ENCODE data around the gene ONECUT1. TPM values are rescaled to one million over a fixed set of nuclear protein-coding genes. Genes with fewer than 3 reads are reported as not detected.

ONECUT1 gene
- total and polyA plus RNA-seq, 8 donors, result not detected

DNA sequence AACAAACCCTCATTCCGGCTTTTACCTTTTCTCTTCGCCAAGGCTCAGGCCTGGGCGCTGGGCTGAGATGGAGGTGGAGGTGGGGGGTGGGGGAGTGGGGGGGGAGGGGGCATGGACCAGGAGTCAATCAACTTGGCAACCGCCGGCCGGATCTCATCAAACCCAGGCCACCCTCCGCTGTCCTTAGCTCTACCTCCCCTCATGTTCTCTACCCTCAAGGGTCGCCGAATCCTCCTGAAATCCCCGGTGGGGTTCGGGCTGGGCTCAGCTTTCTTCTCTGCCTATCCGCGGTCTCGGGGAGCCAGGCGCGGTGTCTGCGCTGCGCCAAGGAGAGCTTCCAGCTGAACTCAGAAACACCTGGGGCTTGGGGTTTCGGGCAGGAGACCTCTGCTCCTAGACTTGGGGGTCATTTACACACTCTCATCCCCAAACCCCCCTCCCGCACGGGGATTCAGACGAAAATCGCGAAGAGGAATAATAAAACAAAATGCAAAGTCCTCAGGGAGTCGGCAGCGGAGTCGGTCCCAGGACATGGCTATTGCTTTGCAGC is 2.5 kb downstream of the ONECUT1 start:
- DNase-seq (no peak), ATAC-seq (no peak)
- H3K36me3 ChIP-seq, result no peaks in the 10 kb centered on the region
- H3K27me3 ChIP-seq, result peaks cover 91 to 100% of the 10 kb centered on the region in 2 donors
- H3K9me3 ChIP-seq, result no peaks in the 10 kb centered on the region
- H3K4me1 ChIP-seq, result peaks cover 9 to 41% of the 10 kb centered on the region in 2 donors
- no peak overlapping the region for H3K27ac ChIP-seq
- intact Hi-C loops (cut with DNase I), result no loop called here
- TF ChIP-seq, protein P1, sequence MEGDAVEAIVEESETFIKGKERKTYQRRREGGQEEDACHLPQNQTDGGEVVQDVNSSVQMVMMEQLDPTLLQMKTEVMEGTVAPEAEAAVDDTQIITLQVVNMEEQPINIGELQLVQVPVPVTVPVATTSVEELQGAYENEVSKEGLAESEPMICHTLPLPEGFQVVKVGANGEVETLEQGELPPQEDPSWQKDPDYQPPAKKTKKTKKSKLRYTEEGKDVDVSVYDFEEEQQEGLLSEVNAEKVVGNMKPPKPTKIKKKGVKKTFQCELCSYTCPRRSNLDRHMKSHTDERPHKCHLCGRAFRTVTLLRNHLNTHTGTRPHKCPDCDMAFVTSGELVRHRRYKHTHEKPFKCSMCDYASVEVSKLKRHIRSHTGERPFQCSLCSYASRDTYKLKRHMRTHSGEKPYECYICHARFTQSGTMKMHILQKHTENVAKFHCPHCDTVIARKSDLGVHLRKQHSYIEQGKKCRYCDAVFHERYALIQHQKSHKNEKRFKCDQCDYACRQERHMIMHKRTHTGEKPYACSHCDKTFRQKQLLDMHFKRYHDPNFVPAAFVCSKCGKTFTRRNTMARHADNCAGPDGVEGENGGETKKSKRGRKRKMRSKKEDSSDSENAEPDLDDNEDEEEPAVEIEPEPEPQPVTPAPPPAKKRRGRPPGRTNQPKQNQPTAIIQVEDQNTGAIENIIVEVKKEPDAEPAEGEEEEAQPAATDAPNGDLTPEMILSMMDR (IDR thresholded peaks at IDR 0.05), result no peak
- H3K4me3 ChIP-seq, result no peak overlapping the region

DNA sequence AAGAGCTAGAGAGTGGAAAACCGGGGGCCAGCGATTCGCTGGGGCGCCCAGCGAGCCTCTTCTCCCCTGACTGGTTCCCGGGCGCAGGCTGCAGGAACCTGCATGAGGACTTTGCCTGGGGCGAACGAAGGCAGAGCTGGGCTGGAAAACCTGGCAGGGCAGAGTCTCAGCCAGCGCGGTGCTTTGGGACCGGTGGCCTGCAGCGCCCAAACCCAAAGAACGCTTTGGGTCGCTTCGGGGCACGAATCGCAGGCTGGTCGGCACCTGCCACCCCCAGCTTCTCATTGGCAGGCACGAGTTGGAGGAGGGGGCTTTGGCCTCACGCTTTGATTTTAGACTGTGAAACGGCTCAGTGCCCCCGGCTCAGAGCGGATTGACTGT is 3.0 kb downstream of the ONECUT1 start:
- peaks cover 9 to 41% of the 10 kb centered on the region in 2 donors for H3K4me1 ChIP-seq
- no peaks in the 10 kb centered on the region for H3K9me3 ChIP-seq
- no peak overlapping the region for H3K4me3 ChIP-seq
- peaks cover 93 to 100% of the 10 kb centered on the region in 2 donors for H3K27me3 ChIP-seq
- DNase-seq (peak in 1 of 4 donors; percentile 51), ATAC-seq (no peak)
- TF ChIP-seq, protein P1 (IDR thresholded peaks at IDR 0.05), result no peak
- no peaks in the 10 kb centered on the region for H3K36me3 ChIP-seq
- no peak overlapping the region for H3K27ac ChIP-seq
- intact Hi-C loops (cut with DNase I), result no loop called here

DNA sequence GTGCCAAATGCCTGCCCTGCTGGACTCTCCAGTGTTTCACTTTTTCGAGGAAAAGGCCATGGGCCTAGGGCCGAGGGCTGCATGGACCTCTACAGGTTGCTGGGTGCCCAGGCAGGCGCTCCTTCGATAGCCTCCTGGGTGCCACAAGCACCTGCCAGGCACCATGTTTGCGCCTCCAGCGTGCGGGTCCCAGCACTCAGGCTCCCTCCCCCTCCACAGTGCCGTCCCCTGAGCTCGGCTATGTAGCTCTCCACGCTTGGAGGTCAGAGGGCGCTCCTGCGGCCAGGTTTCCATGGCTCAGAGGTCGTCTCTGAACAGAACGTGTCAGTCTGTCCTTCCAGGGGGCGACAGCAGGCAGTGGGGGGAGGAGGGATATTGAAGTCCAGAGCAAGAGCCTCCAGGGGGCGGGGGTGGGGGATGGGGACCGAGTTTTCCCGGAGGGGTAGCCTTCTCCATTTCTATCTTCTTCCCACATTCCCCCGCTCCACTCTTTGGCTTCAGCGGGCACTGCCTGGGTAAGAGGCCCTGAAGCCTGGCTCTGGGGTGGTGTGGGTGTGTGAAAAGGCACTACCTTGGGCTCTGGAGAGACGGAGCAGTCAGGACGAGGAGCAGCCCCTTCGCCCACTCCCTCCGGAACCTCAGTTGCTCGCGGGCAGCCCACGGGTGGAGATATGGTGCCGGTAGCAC is 3.6 kb downstream of the ONECUT1 start:
- TF ChIP-seq, protein P1 (IDR thresholded peaks at IDR 0.05), result no peak
- peaks cover 9 to 41% of the 10 kb centered on the region in 2 donors for H3K4me1 ChIP-seq
- no peaks in the 10 kb centered on the region for H3K9me3 ChIP-seq
- peaks cover 93 to 100% of the 10 kb centered on the region in 2 donors for H3K27me3 ChIP-seq
- peak in 1 of 4 donors; percentile 59 for DNase-seq
- intact Hi-C loops (cut with DNase I), result no loop called here
- no peak overlapping the region for H3K27ac ChIP-seq
- H3K36me3 ChIP-seq, result no peaks in the 10 kb centered on the region
- H3K4me3 ChIP-seq, result no peak overlapping the region
- ATAC-seq, result no peak

DNA sequence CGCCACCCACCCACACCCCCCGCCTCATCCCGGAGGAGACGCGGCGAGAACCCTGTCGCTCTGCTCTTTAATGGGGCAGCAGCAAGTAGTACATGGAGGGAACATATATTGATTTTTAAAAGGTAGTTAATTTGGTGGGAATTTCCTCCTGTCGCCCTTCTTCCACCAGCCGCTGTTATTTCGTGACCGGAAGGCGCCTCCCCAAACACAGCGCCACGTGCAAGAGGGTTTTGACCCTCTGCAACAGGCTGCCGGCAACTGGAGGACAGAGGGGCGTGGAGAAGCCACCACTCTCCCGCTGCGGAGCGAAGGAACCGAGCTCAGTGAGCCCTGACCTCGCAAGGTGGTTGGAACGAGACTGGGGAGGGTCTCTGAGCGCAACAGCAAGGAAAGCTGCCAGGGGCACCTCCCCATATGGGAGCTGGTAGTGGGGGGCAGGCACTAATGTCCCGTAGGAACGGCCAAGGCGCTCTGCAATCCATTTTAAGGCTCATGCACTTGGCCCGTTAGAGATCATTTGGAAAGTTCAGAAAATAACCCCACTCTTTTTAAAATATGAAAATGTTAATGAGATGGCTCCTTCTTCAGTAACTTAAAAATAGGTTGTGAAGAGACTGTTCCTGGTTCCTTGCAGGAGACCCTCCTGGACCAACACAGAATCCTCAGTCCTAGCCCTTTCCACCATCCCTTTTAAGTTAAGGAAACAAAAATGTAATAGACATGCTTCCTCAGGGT is 4.3 kb downstream of the ONECUT1 start:
- ATAC-seq (no peak), DNase-seq (peak in 1 of 4 donors; percentile 39)
- Histone ChIP-seq H3K36me3 (no peaks in the 10 kb centered on the region), H3K9me3 (no peaks in the 10 kb centered on the region), H3K27ac (no peak overlapping the region), H3K4me1 (peaks cover 7 to 38% of the 10 kb centered on the region in 2 donors), H3K4me3 (no peak overlapping the region), H3K27me3 (peaks cover 93 to 100% of the 10 kb centered on the region in 2 donors)
- intact Hi-C loops (cut with DNase I), result no loop called here
- TF ChIP-seq, protein P1 (IDR thresholded peaks at IDR 0.05), result no peak

Data from left lung (tissue), 10 donors.